Loucy (cell line): ENCODE results near the gene DIPK1B.

ENCODE experiments used
- H2AFZ ChIP-seq: fragments of 200-600 bp; sonication (generic); 2 replicates; pipeline ENCODE4 v1.6.0; 2016; ENCODE audit warnings: antibody characterized with exemption, mild to moderate bottlenecking, low read length, moderate library complexity
- H3F3A ChIP-seq: fragments of 200-600 bp; 2 replicates; pipeline ENCODE4 v1.6.0; 2016; ENCODE audit warnings: antibody characterized with exemption, low read depth, mild to moderate bottlenecking
- H3K27me3 ChIP-seq: fragments of 200-600 bp; sonication (generic); 2 replicates; pipeline ENCODE4 v1.6.1; 2014; ENCODE audit warnings: low read length, mild to moderate bottlenecking; ENCODE audit not compliant: insufficient read depth, poor library complexity, severe bottlenecking
- H3K36me3 ChIP-seq: fragments of 200-600 bp; sonication (generic); 2 replicates; pipeline ENCODE4 v1.6.1; 2016; ENCODE audit warnings: low read length; ENCODE audit not compliant: insufficient read depth
- H3K4me1 ChIP-seq: fragments of 200-600 bp; sonication (generic); 2 replicates; pipeline ENCODE4 v1.5.1; 2014; ENCODE audit warnings: low read length, mild to moderate bottlenecking; ENCODE audit not compliant: insufficient read depth, poor library complexity, severe bottlenecking
- H3K4me2 ChIP-seq: fragments of 200-600 bp; sonication (generic); 2 replicates; pipeline ENCODE4 v1.6.0; 2014; ENCODE audit warnings: antibody characterized with exemption, low read length, low read depth, mild to moderate bottlenecking; ENCODE audit not compliant: poor library complexity, severe bottlenecking
- H3K4me3 ChIP-seq: fragments of 200-600 bp; sonication (generic); 2 replicates; pipeline ENCODE4 v1.5.1; 2014; ENCODE audit warnings: low read length, mild to moderate bottlenecking, mixed read lengths; ENCODE audit not compliant: poor library complexity, severe bottlenecking
- H3K79me2 ChIP-seq: fragments of 200-600 bp; sonication (generic); 2 replicates; pipeline ENCODE4 v1.6.1; 2014; ENCODE audit warnings: low read length; ENCODE audit not compliant: insufficient read depth
- H3K9ac ChIP-seq: fragments of 200-600 bp; sonication (generic); 2 replicates; pipeline ENCODE4 v1.6.0; 2014; ENCODE audit warnings: mild to moderate bottlenecking, low read depth, low read length, moderate library complexity; ENCODE audit not compliant: poor library complexity, severe bottlenecking
- H3K9me2 ChIP-seq: fragments of 200-600 bp; sonication (generic); replicated peaks from 2 replicates; pipeline ENCODE4 v1.6.1; 2016; ENCODE audit warnings: low read depth, low read length, mixed read lengths
- H3K9me3 ChIP-seq: fragments of 200-600 bp; sonication (generic); 2 replicates; pipeline ENCODE4 v1.6.1; 2014; ENCODE audit warnings: mild to moderate bottlenecking, antibody characterized with exemption, low read length, low read depth; ENCODE audit not compliant: insufficient read depth
- H4K20me1 ChIP-seq: fragments of 200-600 bp; sonication (generic); 2 replicates; pipeline ENCODE4 v1.6.0; 2014; ENCODE audit warnings: antibody characterized with exemption, low read length, mild to moderate bottlenecking; ENCODE audit not compliant: insufficient read depth, poor library complexity, severe bottlenecking
- EZH2phosphoT487 ChIP-seq: fragments of 200-600 bp; IDR thresholded peaks from 2 replicates; pipeline ENCODE4 v1.6.1; 2018; ENCODE audit warnings: antibody characterized with exemption, mild to moderate bottlenecking, moderate library complexity, borderline replicate concordance
- TF ChIP-seq, protein P1 (sequence below): fragments of 200-600 bp; sonication (generic); conservative IDR thresholded peaks from 2 replicates; pipeline ENCODE4 v1.5.1; 2014; ENCODE audit warnings: mild to moderate bottlenecking, antibody characterized with exemption, low read length

The DIPK1B gene

GRCh38 chr9:136712690-136713544 is 545 bp downstream of the DIPK1B start:
- Histone ChIP-seq H3K4me1 (no peaks in the 10 kb centered on the region), H3K36me3 (no peaks in the 10 kb centered on the region), H2AFZ (no peak overlapping the region), H3K27me3 (no peaks in the 10 kb centered on the region), H3F3A (no peaks in the 10 kb centered on the region), H3K79me2 (no peaks in the 10 kb centered on the region), H3K9me3 (no peaks in the 10 kb centered on the region), H3K4me2 (no peak overlapping the region), H3K9ac (no peak overlapping the region), H4K20me1 (no peaks in the 10 kb centered on the region), H3K4me3 (no peak overlapping the region), H3K9me2 (no peaks in the 10 kb centered on the region)
- no peak for TF ChIP-seq EZH2phosphoT487
- TF ChIP-seq, protein P1, sequence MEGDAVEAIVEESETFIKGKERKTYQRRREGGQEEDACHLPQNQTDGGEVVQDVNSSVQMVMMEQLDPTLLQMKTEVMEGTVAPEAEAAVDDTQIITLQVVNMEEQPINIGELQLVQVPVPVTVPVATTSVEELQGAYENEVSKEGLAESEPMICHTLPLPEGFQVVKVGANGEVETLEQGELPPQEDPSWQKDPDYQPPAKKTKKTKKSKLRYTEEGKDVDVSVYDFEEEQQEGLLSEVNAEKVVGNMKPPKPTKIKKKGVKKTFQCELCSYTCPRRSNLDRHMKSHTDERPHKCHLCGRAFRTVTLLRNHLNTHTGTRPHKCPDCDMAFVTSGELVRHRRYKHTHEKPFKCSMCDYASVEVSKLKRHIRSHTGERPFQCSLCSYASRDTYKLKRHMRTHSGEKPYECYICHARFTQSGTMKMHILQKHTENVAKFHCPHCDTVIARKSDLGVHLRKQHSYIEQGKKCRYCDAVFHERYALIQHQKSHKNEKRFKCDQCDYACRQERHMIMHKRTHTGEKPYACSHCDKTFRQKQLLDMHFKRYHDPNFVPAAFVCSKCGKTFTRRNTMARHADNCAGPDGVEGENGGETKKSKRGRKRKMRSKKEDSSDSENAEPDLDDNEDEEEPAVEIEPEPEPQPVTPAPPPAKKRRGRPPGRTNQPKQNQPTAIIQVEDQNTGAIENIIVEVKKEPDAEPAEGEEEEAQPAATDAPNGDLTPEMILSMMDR = no peak

DNA sequence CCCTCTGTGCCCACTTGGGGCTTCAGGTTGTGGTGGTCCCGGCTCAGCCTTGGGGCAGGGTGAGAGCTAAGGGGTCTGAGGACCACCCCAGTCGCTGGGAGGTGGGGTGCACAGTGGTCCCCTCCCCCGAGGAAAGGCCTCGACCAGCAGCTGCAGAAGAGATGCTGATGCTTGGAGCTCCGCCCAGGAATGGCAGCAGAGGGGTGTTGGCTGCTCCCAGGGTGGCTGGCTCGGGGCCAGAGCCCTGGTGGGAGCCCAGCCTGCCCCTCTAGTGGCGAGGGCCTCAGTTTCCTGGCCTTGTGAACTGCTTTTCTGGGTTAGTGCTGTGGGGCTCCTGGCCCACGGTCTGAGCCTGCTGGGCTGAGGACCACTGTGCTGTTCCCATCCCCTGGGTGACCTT is 1.2 kb downstream of the DIPK1B start:
- Histone ChIP-seq H3K9ac (no peak overlapping the region), H3K4me1 (no peaks in the 10 kb centered on the region), H3K9me3 (no peaks in the 10 kb centered on the region), H3K27me3 (no peaks in the 10 kb centered on the region), H2AFZ (no peak overlapping the region), H3K9me2 (no peaks in the 10 kb centered on the region), H3K4me2 (no peak overlapping the region), H3K79me2 (no peaks in the 10 kb centered on the region), H4K20me1 (no peaks in the 10 kb centered on the region), H3K4me3 (no peak overlapping the region), H3K36me3 (no peaks in the 10 kb centered on the region), H3F3A (no peaks in the 10 kb centered on the region)
- no peak for TF ChIP-seq EZH2phosphoT487
- TF ChIP-seq, protein P1 = no peak

DNA sequence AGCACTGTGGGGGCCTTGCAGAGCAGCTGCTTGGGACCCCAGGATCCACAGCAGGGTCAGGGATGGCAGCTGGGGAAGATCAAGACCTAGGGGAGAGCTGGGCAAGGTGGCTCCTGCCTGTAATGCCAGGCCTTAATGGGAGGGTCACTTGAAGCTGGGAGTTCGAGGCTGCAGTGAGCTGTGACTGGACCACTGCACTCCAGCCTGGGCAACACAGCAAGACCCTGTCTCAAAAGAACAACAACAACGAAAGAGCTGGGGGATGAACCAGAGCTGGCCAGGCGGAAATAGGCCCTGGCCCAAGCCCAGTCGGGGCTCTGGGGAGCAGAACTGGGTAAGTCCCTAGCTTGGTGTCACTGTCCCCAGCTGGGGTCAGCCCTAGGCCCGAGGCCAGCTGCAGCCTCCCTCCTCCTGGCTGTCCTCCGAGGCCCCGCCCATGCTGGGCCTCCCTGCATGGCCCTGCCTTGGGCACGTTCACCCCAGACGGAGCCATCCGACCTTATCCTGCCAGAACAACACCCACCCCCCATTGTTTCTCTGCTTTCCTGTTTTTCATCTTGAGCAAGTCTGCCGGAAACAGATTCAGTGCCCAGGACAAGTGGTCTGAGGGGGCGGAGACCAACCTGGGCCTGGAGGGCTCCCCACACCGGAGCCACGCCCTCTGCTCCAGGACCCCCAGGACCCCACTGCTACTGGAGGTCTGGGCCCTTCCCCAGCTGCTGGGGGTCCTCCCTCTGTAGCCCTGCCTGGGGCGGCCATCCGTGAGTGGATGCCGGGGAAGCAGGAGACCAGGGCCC is 1.9 kb downstream of the DIPK1B start:
- Histone ChIP-seq H3K79me2 (no peaks in the 10 kb centered on the region), H3K9me2 (no peaks in the 10 kb centered on the region), H3K9me3 (no peaks in the 10 kb centered on the region), H4K20me1 (no peaks in the 10 kb centered on the region), H3K36me3 (no peaks in the 10 kb centered on the region), H3K9ac (no peak overlapping the region), H3K4me1 (no peaks in the 10 kb centered on the region), H3K4me2 (no peak overlapping the region), H3K4me3 (no peak overlapping the region), H3K27me3 (no peaks in the 10 kb centered on the region), H3F3A (no peaks in the 10 kb centered on the region), H2AFZ (no peak overlapping the region)
- TF ChIP-seq, protein P1 = no peak
- no peak for TF ChIP-seq EZH2phosphoT487
